PC-9 (cell line): ENCODE data around the gene GPS2.

Source experiments
- EZH2 ChIP-seq: fragments of 200-600 bp; sonication (generic); IDR thresholded peaks from 2 replicates; pipeline ENCODE4 v1.8.0; 2017; ENCODE audit warnings: antibody characterized with exemption, low read depth
- TF ChIP-seq, protein P1 (sequence below): fragments of 200-600 bp; sonication (generic); conservative IDR thresholded peaks from 2 replicates; pipeline ENCODE4 v1.6.1; 2017; ENCODE audit warnings: mixed run types, antibody characterized with exemption, mild to moderate bottlenecking, moderate library complexity

DNA sequence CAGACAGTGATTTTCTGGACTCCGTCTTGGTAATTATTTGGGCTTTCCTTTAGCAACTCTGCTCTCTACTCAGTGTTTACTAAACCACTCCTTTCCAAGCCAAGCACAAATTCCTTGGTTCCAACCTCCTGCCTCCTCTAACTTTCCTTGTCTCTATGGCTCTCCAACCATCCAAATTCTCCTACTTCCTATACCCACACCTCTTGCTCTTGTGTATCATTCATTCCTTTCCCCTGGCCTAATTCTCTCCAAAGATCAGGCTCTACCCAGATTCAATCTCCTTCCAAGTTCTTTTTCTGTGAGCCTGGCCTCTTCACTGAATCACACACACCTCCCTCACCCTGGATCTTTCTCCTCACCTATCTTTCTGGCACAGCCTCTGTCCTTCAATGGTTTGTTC is 12.8 kb upstream of the GPS2 start:
- TF ChIP-seq, protein P1, sequence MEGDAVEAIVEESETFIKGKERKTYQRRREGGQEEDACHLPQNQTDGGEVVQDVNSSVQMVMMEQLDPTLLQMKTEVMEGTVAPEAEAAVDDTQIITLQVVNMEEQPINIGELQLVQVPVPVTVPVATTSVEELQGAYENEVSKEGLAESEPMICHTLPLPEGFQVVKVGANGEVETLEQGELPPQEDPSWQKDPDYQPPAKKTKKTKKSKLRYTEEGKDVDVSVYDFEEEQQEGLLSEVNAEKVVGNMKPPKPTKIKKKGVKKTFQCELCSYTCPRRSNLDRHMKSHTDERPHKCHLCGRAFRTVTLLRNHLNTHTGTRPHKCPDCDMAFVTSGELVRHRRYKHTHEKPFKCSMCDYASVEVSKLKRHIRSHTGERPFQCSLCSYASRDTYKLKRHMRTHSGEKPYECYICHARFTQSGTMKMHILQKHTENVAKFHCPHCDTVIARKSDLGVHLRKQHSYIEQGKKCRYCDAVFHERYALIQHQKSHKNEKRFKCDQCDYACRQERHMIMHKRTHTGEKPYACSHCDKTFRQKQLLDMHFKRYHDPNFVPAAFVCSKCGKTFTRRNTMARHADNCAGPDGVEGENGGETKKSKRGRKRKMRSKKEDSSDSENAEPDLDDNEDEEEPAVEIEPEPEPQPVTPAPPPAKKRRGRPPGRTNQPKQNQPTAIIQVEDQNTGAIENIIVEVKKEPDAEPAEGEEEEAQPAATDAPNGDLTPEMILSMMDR: no peak
- no peak for TF ChIP-seq EZH2
